ENCODE data around the gene THRAP3.

DNA sequence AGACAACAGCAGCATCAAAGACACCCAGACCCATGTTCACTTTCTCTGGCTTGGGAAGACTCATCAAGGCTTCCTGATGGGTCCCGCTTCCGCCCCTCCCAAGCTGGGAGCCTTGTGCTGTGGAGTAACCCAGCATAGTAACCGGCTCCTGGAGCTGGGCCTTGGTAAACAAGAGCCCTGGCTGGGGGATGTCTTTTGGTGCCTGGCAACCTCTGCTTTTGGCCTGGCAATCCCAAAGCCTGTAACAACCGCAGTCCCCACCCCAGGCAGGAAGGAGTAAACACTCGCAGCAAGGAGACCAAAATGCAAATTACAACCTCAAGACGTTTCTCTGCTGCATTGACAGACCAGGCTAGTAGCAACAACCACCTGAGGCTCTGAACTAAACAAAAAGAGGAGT is 16.9 kb upstream of the THRAP3 start:
- TF ChIP-seq, protein P1, sequence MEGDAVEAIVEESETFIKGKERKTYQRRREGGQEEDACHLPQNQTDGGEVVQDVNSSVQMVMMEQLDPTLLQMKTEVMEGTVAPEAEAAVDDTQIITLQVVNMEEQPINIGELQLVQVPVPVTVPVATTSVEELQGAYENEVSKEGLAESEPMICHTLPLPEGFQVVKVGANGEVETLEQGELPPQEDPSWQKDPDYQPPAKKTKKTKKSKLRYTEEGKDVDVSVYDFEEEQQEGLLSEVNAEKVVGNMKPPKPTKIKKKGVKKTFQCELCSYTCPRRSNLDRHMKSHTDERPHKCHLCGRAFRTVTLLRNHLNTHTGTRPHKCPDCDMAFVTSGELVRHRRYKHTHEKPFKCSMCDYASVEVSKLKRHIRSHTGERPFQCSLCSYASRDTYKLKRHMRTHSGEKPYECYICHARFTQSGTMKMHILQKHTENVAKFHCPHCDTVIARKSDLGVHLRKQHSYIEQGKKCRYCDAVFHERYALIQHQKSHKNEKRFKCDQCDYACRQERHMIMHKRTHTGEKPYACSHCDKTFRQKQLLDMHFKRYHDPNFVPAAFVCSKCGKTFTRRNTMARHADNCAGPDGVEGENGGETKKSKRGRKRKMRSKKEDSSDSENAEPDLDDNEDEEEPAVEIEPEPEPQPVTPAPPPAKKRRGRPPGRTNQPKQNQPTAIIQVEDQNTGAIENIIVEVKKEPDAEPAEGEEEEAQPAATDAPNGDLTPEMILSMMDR (IDR thresholded peaks at IDR 0.05) = no peak
- TF ChIP-seq POLR2A (IDR thresholded peaks at IDR 0.05) = no peak

Measured in sigmoid colon (tissue), 3 donors.